Smooth muscle cell (in vitro differentiated cells): ENCODE measurements around the gene STARD10. TPM values are rescaled to one million over a fixed set of nuclear protein-coding genes. Genes with fewer than 3 reads are reported as not detected.
A peak's percentile ranks its signal among the peaks of the same experiment; 100 is the strongest.

Source experiments
- DNase-seq: peaks from one replicate; lab custom pipeline; 2025; ENCODE audit not compliant: unreplicated experiment; lab: John Stamatoyannopoulos, UW
- H2AFZ ChIP-seq: fragments of 200-600 bp; sonication (generic); 2 replicates; pipeline ENCODE4 v1.6.0; 2016; ENCODE audit warnings: antibody characterized with exemption, low read depth, mild to moderate bottlenecking
- H3F3A ChIP-seq: fragments of 200-600 bp; sonication (generic); 2 replicates; pipeline ENCODE4 v1.6.0; 2017; ENCODE audit warnings: antibody characterized with exemption, low read depth
- H3K27ac ChIP-seq: fragments of 200-600 bp; sonication (generic); 2 replicates; pipeline ENCODE4 v1.5.1; 2016; ENCODE audit warnings: low read depth, mild to moderate bottlenecking
- H3K27me3 ChIP-seq: fragments of 200-600 bp; sonication (generic); 2 replicates; pipeline ENCODE4 v1.6.1; 2016; ENCODE audit warnings: low read depth, mild to moderate bottlenecking
- H3K36me3 ChIP-seq: fragments of 200-600 bp; sonication (generic); 2 replicates; pipeline ENCODE4 v1.5.1; 2016; ENCODE audit warnings: low read depth
- H3K4me1 ChIP-seq: fragments of 200-600 bp; sonication (generic); 2 replicates; pipeline ENCODE4 v1.5.1; 2016; ENCODE audit warnings: low read depth
- H3K4me2 ChIP-seq: fragments of 200-600 bp; sonication (generic); 2 replicates; pipeline ENCODE4 v1.6.0; 2016; ENCODE audit warnings: mild to moderate bottlenecking
- H3K4me3 ChIP-seq: fragments of 200-600 bp; sonication (generic); 2 replicates; pipeline ENCODE4 v1.5.1; 2016; ENCODE audit warnings: mild to moderate bottlenecking
- H3K79me2 ChIP-seq: fragments of 200-600 bp; sonication (generic); 2 replicates; pipeline ENCODE4 v1.6.0; 2016; ENCODE audit warnings: low read depth, mild to moderate bottlenecking
- H3K9ac ChIP-seq: fragments of 200-600 bp; sonication (generic); 2 replicates; pipeline ENCODE4 v1.6.0; 2016; ENCODE audit warnings: low read depth
- H3K9me3 ChIP-seq: fragments of 200-600 bp; sonication (generic); replicated peaks from 2 replicates; pipeline ENCODE4 v1.5.1; 2016; ENCODE audit warnings: low read depth
- H4K20me1 ChIP-seq: fragments of 200-600 bp; sonication (generic); 2 replicates; pipeline ENCODE4 v1.6.0; 2016; ENCODE audit warnings: low read depth
- WGBS: methylation state at CpG from one replicate; pipeline ENCODE4 v1.1.7; 2016; ENCODE audit warnings: low lambda C conversion rate; 5-methylcytosine and 5-hydroxymethylcytosine counted together
- polyA plus RNA-seq: library from polyadenylated mRNA; unstranded; fragments of >200 nt; fragmentation: Nextera tagmentation; extraction: Ambion mirVana; gene quantifications from 2 replicates; pipeline ENCODE4 v1.2.1, GENCODE V29; 2016
- total RNA-seq: library from RNA; depleted of rRNA; stranded (reverse); fragments of >200 nt; gene quantifications from 2 replicates; pipeline ENCODE4 v1.2.3, GENCODE V29; 2014
- TF ChIP-seq, protein P1 (sequence below): fragments of 200-600 bp; sonication (generic); IDR thresholded peaks from 2 replicates; pipeline ENCODE4 v1.5.1; 2017; ENCODE audit warnings: borderline replicate concordance, mild to moderate bottlenecking, antibody characterized with exemption; ENCODE audit not compliant: insufficient read depth, poor library complexity, severe bottlenecking

STARD10 gene
- total and polyA plus RNA-seq, 2 experiments from 2014 or later = 87.7 to 130 TPM

DNA sequence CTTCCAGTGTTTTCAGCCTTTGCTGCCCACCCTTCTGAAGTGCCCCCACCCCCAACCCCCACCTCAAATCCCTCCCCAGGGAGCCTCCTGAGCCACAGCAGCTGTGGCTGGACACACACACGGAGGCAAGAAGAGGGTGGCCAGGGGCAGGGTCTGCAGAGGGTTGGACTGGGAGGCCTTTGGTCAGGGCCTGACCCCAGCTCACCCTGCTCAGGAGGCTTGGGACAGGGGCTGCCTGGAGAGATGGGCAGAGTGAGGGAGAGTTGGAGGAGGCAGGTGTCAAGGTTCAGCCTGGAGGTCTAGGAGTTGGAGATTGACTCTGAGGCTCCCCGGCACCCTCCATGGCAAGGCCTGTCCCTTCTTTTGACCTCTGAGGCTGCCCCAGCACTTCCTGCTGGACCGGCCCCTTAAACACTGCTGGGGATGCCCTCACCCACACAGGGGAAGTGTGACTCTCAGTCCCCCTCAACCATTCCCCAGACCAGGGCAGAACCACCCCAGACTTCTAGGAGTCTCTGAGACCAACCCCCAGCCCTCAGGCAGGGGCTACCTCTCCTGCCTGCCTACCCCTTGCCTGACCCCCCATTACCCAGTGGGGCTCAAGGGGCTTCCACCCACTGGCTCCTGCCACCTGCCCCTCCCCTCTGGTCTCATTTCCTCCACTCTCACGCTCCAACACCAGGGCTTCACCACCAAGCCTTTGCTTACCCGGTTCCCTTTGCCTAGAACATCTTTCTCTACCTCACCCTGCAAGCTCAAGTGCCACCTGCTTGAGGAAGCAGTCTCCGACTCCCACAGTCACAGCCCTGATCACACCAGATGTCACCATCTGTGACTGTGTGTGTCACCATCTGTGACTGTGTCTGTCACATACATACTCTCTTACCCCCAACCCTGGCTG lies 50.3 kb downstream of the STARD10 start:
- peaks cover 9% of the 10 kb centered on the region for H3K4me1 ChIP-seq
- H2AFZ ChIP-seq = no peak overlapping the region

DNA sequence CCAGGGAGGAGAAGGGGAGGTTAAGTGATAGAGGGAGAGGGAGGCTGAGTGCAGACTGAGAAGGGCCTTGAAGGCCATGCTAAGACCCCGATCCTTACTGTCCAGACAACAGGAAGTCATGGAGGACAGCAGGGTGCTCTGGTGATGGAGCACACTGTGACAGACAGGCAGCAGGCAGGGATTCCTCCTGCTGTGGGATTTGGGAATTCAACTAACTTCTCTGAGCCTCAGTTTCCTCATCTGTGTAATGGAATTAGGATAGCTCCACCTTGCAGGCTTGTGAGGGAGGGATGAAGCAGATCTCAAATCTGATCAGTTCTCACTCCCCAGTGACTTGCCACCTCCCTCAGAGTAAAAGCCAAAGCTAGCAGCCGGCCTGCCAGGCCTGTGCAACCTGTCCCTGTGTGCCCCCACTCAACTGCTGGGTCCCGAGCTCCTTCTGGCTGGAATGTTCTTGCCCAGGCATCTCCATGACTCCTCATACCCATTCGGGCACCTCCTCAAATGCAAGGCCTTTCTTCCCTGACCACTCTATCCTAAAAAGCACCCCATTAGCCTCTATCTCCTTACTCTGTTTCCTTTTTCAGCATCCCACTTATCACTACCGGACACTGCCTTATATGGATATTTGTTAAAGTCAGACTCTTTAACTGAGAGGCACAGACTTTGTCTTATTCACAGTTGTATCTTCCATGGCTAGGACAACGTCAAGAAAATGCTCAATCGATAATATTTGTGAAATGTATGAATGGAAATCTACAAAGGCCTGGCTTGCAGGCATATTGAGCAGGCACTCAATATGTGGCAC lies 51.1 kb downstream of the STARD10 start:
- Histone ChIP-seq H2AFZ (no peak overlapping the region), H3F3A (no peaks in the 10 kb centered on the region), H3K9ac (no peak overlapping the region), H3K9me3 (no peaks in the 10 kb centered on the region), H4K20me1 (peaks cover 26% of the 10 kb centered on the region), H3K4me1 (peaks cover 9% of the 10 kb centered on the region), H3K4me3 (no peak overlapping the region), H3K36me3 (no peaks in the 10 kb centered on the region), H3K27ac (no peak overlapping the region), H3K27me3 (no peaks in the 10 kb centered on the region), H3K79me2 (peaks cover 16% of the 10 kb centered on the region), H3K4me2 (no peak overlapping the region)
- TF ChIP-seq, protein P1, sequence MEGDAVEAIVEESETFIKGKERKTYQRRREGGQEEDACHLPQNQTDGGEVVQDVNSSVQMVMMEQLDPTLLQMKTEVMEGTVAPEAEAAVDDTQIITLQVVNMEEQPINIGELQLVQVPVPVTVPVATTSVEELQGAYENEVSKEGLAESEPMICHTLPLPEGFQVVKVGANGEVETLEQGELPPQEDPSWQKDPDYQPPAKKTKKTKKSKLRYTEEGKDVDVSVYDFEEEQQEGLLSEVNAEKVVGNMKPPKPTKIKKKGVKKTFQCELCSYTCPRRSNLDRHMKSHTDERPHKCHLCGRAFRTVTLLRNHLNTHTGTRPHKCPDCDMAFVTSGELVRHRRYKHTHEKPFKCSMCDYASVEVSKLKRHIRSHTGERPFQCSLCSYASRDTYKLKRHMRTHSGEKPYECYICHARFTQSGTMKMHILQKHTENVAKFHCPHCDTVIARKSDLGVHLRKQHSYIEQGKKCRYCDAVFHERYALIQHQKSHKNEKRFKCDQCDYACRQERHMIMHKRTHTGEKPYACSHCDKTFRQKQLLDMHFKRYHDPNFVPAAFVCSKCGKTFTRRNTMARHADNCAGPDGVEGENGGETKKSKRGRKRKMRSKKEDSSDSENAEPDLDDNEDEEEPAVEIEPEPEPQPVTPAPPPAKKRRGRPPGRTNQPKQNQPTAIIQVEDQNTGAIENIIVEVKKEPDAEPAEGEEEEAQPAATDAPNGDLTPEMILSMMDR = no peak
- 78% methylated on average over 7 of the region's 7 CpGs for WGBS
- no peak for DNase-seq

More for the DNA sequence above, 50.3 kb downstream of the STARD10 start:
- Histone ChIP-seq H3F3A (no peaks in the 10 kb centered on the region), H3K79me2 (peaks cover 17% of the 10 kb centered on the region), H3K27ac (no peak overlapping the region), H4K20me1 (peaks cover 27% of the 10 kb centered on the region), H3K27me3 (no peaks in the 10 kb centered on the region), H3K4me2 (no peak overlapping the region), H3K36me3 (no peaks in the 10 kb centered on the region), H3K4me3 (no peak overlapping the region), H3K9me3 (no peaks in the 10 kb centered on the region), H3K9ac (no peak overlapping the region)
- TF ChIP-seq, protein P1 = no peak
- DNase-seq = no peak
- WGBS = 93% methylated on average over 6 of the region's 6 CpGs

DNA sequence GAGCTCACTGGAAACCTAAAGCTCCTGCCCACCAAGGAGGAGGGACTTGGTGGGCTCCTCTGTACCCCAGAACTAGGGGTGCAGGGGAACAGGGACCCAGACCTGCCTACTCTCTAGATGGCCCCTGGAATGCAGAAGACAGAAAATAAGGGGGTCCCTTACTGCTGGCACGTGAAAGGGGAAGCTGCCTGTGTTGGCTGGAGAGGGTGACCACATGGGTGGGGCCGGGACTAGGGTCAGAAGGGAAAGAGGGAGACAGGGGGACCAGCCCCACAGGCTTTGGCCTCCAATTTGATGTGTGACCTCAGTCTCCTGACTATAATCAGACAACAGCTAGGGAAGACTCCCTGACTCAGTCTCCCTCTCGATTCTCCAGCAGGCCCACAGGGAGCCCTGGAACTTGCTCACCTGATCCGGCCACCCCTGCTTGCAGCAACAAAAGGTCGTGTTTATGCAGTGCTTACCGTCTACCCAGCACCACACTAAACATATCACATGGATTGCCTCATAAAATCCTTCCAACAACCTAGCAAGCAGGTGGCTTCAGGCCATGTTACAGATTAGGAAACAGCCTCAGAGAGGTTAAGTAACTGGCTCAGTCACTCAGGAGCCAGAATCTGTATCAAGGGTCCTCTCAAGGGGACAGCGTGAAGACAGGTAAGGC lies 51.9 kb downstream of the STARD10 start:
- TF ChIP-seq, protein P1 = no peak
- Histone ChIP-seq H3K79me2 (peaks cover 11% of the 10 kb centered on the region), H3K27ac (peak overlapping the region; percentile 71), H3K4me1 (peaks cover 9% of the 10 kb centered on the region), H3F3A (peaks cover 1% of the 10 kb centered on the region), H2AFZ (no peak overlapping the region), H3K36me3 (no peaks in the 10 kb centered on the region), H3K4me2 (peak overlapping the region; percentile 64), H3K9me3 (no peaks in the 10 kb centered on the region), H3K4me3 (no peak overlapping the region), H4K20me1 (peaks cover 18% of the 10 kb centered on the region), H3K27me3 (no peaks in the 10 kb centered on the region), H3K9ac (peak overlapping the region; percentile 43)
- no peak for DNase-seq
- WGBS = 71% methylated on average over 7 of the region's 7 CpGs
